Measurements from ENCODE around the gene NFX1.

Gene NFX1

DNA sequence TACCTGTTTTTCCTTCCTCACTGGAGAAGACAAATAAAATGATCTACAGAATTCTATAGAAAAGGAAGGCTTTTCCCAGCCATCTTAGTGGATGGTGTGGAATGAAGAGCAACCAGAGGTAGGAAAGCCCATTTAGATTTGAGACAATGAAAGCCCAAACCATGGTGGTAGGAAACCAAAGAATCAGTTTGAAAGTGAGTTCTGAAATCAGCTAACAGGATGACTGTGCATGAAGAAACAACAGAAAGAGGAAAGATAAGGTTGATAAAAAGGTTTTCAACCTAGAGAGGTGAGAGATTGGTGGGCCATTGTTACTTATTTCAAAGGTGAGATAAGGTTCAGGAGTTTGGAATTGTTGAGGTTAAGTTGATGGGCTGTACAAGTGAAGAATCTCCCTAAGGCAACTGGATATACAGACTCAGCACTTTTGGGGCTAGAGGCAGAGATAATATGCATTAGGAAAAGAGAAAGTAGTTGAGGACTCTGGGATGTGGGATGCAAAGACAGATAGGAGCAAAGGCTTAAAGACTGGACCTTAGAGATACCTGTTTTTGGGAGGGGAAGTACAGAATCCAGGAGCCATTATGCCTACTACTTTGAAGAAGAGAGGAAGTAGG is 23.1 kb upstream of the NFX1 start:
- DNase-seq (ENCODE audit: low read depth): no peak

DNA sequence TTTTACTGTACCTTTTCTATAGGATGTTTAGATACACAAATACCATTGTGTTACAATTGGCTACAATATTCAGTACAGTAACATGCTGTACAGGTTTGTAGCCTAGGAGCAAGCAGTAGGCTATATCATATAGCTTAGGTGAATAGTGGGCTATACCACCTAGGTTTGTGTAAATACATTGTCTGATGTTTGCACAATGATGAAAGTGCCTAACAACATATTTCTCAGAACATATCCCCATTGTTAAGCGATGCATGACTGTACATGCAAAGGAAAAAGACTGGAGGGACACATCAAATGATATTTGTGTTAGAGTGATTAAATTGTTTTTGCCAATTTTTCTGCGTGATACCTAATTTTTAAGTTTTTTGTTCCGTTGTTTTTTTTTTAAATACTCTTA is 20.2 kb upstream of the NFX1 start:
- no peak for DNase-seq (ENCODE audit: low read depth)

DNA sequence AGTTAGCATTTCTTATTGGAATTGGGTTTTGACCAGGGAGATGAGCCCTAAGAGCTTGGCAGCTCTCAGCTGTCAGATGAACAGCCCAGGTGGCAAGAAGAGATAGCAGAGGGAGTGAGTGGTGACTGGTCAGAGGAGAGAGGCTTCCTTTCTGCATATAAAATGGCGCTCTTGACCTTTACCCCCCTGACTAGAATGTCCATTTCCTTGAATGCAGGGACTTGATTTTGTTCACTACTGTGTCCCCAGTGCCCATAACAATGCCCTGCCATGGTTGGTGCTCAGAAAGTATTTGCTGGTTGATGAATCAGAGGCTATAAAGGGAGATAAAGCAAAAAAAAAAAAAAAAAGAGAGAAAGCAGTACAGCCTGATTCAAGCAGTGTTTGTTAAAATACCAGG is 18.3 kb upstream of the NFX1 start:
- DNase-seq (ENCODE audit: low read depth): no peak

DNA sequence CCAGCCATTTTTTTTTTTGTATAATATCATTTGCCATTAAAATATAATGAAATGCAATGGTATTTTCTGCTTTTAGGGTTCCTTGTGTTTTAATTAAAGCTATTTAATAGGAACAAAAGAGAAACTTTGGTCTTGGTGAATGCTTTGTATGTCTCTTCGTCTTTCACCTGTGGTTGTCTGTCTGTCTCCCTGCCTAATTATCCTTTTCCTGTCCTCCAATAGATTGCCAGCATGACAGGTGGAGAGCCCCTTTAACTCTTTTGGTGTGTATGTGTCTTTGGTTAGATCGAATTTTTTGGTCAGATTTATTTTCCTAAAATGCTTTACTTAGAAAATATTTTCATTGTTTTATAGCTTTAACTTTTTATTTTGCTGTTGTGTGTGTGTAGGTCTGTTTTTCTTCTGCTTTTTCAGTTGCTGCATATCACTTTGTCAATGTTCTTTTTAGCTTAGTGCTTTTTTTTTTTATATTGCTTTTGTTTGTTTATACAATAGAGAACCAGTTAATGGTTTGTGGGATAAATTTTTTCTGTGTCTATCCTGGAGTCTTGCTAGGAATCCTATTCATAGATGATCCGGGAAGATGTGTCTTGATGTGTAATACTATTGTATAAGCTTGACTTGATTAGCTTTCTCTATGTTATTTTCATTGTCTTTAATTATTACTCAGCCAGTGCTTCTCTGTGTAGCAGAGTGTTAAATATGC is 16.9 kb upstream of the NFX1 start:
- no peak for DNase-seq (ENCODE audit: low read depth)

DNA sequence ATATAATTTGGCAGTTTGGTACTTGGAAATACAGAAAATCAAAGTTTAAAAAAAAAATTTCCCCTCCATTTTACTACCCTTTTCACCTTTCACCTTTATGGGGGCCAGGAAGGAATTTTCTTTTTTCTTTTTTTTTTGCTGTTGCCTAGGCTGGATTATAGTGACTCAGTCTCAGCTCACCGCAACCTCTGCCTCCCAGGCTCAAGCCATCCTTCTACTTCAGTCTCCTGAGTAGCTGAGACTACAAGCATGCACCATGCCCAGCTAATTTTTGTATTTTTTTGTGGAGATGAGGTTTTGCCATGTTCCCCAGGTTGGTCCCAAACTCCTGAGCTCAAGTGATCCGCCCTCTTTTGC is 16.4 kb upstream of the NFX1 start:
- DNase-seq (ENCODE audit: low read depth): no peak

DNA sequence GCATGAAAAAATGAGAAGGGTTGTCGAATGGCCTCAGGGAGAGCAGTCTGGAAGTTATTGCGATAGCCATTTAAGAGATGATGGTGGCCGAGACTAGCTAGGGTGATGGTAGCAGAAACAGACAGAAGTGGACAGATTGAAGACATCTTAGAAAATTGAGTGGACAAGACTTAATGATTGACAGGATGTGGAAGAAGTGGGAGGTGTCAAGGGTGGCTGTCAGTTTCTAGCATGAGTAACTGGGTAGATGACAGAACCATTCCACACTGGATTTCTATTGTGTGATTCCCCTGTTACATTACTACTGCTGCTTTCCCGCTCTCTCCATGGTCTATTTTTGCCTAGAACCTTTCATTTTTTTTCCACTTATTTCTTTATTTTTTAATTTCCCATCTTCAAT is 12.8 kb upstream of the NFX1 start:
- DNase-seq (ENCODE audit: low read depth): no peak

DNA sequence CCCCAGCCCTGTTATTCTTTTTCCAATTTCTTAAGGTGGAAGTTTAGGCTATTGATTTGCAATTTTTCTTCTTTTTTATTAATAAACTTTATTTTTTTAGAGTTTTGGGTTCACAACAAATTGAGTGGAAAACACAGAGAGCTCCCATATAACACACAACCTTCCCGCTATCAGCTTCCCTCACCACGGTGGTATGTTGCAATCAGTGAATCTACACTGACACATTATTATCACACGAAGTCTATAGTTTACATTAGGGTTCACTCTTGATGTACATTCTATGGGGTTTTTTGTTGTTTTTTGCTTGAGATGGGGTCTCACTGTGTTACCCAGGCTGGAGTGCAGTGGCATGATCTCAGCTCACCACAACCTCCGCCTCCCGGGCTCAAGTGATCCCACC is 4.8 kb upstream of the NFX1 start:
- DNase-seq (ENCODE audit: low read depth): no peak

DNA sequence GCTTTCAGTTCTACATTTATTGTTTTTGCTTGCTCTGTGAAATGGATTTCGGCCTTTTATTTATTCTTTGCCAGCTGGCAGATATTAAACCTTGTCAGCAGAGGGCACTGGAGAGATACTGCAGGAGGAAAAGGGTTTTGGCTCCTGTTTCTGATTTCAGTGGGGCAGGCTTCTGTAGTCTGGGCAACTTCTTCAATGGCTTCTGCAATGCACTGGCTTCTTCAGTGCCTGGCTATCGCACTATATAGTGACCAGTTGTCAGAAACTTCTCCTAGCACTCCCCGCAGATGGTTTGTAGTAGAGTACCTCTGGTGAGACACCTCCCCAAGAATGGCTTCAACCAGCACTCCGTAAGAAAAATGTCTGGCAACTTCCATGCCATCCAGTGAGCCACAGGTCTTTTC is 3.2 kb upstream of the NFX1 start:
- peak; percentile 22 for DNase-seq (ENCODE audit: low read depth)

DNA sequence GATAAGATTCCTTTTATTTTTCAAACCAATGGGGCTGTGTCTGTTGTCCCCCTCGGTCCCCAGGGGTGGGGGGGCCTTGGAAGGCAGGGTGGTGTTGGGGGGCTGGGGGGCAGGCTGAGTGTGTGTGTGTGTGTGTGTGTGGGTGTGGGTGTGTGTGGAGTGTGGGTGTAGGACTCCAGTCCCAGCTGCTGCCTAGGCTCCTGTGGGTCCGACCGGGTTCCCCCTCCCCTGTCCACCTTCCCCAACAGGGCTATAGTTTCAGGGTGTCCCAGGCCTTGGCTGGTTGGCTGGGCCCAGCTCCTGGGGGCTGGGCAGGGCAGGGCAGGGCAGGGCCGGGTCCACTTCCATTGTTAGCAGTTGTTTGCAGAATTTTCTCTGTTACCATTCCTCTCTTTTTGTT is 2.1 kb upstream of the NFX1 start:
- no peak for DNase-seq (ENCODE audit: low read depth)

DNA sequence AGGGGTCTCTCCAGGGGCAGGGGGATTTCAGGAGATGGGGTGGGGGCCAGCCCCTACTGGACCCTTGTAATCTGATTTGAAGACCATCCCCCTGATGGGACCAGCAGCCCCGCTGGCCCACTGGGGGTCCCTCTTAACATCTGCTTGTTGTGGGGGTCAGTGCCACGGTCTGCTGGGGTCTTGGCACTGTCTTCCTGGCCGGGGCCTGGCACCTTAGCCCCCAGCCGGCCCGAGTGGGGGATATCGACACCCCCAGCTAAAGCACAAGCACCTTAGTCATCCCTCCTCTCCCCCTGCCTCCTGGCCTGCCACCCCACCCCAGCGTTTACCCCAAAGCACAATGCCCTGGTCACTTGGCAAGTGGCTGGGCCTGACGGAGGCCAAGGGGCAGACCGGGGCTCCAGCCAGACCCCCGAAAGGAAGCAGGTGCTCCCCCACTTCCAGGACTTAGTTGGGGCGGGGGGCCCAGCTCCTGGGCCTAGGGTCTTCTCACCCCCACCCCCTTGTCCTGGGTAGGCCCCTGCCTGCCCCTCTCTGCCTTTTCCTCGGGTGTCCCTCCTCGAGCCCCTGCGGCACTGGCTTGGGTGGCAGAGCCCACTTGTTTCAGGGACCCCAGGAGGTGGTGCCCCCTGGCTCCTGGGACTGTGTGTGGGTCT is 1.4 kb upstream of the NFX1 start:
- DNase-seq (ENCODE audit: low read depth): no peak

DNA sequence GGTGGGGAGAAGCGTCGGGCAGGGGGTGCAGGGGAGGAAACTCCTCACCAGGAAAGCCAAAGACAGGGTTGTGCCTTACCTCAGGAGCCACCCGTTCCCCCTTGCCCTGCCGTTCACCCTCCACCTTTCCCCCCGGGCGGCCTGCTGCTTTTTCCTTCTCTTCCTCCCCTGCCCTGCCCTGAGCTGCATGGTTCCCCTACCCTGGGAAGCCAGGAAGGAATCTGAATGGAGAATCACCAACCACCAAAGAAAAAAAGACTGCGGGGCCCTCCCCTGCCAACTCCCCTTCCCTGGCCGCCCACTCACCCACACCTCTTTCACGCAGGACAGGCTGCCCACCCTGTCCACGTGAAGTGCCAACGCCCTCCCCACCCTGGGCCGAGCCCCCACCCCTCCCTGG is 820 bp upstream of the NFX1 start:
- DNase-seq (ENCODE audit: low read depth): no peak

DNA sequence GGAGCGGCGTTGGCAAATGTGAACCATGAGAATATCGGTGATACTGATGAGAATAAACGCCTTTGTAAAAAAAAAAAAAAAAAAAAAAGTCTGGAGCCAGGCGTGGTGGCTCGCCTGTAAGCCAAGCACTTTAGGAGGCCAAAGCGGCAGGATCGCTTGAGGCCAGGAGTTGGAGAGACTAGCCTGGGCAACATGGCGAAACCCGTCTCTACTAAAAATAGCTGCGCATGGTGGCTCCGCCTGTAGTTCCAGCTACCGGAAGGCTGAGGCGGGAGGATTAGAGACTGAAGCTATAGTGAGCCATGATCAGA is 425 bp upstream of the NFX1 start:
- no peak for DNase-seq (ENCODE audit: low read depth)

DNA sequence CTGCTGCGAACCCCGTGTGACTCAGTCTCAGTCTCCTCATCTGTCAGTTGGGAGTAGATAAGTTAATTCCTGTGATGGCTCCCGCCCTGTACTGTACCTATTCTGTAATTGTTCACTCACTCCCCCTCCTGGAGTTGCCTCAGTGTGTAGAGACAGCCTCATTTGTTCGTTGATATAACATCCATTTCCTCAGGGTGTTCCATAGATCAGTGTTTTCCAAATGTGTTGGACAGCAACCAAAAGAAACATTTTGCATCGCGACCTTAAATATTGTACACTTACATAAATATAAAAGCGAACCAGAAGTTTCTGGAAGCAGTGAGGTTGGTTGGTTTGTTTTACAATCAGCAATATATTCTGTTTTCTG is 698 bp downstream of the NFX1 start:
- no peak for DNase-seq (ENCODE audit: low read depth)

DNA sequence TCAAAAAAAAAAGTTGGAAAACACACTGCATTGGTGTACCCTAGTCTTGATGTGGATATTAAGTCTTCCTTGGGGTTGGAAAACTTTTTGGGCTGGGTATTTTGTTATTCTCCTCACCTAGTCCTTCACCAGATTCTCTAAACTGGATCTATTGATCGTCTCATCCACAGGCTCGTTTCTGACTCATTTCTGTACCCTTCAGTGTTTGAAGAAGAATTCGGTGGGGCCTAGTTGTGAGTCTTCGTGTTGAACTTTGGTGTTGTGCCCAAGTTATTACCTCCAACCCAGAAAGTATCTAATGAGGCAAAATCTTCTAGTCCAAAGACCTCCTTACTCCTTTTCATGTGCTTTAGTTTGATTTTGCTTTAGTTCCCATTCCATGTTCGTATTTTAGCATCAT is 1.6 kb downstream of the NFX1 start:
- DNase-seq (ENCODE audit: low read depth): no peak

DNA sequence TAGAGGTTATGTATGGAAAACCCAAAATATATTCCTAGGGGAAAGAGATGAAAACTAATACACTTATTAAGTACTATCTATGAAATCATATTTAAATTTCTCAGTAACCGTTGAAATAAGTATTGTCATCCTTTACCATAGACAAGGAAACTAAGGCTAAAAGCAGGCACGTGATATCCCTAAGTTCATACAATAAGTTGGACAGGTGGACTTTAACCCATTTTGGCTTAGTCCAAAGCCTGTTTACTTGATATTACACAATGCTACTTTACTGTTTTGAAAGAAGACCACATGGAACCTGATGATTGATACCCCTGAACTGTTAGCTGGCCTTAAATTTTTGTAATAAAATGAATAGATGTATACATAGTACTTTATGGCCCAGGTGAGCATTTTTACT is 3.5 kb downstream of the NFX1 start:
- no peak for DNase-seq (ENCODE audit: low read depth)

DNA sequence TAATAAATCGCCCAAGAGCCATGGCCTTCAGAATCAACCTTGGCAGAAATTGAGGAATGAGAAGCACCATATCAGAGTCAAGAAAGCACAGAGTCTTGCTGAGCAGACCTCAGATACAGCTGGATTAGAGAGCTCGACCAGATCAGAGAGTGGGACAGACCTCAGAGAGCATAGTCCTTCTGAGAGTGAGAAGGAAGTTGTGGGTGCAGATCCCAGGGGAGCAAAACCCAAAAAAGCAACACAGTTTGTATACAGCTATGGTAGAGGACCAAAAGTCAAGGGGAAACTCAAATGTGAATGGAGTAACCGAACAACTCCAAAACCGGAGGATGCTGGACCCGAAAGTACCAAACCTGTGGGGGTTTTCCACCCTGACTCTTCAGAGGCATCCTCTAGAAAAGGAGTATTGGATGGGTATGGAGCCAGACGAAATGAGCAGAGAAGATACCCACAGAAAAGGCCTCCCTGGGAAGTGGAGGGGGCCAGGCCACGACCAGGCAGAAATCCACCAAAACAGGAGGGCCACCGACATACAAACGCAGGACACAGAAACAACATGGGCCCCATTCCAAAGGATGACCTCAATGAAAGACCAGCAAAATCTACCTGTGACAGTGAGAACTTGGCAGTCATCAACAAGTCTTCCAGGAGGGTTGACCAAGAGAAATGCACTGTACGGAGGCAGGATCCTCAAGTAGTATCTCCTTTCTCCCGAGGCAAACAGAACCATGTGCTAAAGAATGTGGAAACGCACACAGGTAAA is 4.5 kb downstream of the NFX1 start:
- no peak for DNase-seq (ENCODE audit: low read depth)

DNA sequence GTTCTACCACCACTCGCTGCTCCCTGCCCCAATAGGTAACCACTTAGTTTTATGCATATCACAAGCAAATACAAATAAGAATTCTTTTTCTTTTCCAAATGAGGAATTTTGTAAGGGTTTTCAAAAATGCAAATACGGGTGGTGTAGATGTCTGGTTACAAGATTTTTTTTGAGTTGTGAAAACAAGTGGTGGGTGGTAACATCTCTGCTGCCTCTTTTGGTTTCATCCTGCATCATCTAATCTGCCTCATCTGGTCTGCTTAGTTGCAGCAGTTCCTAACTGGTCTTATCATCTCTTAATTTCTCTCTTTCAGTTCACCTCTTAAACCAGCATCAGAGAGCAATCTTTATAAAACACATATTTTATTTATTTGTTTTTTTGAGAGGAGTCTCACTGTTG is 5.3 kb downstream of the NFX1 start:
- DNase-seq (ENCODE audit: low read depth): no peak

DNA sequence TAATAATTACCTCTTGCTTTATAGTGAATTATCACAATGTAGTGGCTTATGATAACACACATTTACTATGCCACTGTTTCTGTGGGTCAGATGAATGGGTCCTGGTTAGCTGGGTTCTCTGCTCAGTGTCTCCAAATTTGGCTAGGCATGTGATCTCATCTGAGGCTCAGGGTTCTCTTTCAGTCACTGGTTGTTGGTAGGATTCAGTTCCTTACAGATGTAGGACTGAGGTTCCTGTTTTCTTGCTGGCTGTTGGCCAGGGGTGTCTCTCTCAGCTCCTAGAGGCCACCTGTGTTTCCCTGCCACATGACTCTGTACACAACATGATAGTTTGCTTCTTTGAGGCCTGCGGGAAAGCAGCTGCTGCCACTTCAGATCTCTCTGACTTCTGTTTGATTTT is 7.1 kb downstream of the NFX1 start:
- DNase-seq (ENCODE audit: low read depth): no peak

DNA sequence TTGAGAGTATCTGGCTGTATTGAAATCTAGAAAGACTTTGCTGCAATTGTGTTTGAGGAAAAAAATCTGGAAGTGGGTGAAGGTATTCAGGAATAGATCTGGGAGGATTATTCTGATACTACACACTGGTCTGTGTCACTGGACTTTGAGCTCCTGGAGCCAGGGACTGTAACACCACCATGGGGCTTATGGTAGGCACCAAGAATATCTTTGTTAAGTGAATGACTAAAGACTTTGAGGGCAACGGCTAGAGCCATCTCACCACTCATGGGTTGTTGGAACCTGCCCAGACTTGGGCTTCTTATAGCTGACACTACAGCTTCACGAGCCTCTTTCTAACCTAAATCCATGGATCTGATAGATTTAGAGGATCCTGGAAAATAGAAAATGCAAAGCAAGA is 10.2 kb downstream of the NFX1 start:
- DNase-seq (ENCODE audit: low read depth): no peak

DNA sequence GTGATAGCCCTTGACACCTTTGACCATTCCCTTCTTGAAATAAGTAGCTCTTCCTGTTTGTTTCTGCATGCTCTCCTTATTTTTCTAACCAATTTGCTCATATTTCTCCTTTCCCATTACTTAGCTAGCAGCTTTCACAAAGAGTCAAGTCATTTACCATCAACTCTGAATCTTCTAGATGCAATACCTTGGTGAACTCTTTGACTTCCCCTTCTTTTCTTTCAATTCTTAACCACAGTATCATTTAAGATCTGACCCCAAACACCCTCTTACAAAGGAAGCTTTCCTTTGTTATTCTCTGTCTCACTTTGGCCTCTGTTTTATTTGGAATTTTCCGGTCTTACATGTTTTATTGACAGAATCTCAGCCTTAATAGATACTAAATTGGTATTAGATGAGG is 14.0 kb downstream of the NFX1 start:
- DNase-seq (ENCODE audit: low read depth): no peak

DNA sequence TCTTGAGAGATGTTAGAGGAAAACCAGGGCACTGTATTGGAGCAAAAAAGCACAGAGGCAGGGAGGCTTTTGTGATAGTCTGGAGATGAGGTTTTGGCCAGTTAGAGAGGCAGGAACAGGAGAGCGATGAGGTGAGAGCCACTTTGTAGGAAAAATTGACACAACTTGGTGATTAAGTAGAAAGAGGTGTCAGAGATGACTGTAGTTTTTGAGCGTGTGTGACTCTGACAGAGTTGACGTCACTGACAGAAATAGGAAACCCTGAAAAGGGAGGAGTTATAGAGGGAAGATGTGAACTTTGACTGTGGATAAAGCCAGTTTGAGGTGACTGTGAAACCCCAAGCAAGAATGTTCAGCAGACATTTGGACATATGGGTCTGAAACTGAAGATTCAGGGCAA is 15.7 kb downstream of the NFX1 start:
- no peak for DNase-seq (ENCODE audit: low read depth)

DNA sequence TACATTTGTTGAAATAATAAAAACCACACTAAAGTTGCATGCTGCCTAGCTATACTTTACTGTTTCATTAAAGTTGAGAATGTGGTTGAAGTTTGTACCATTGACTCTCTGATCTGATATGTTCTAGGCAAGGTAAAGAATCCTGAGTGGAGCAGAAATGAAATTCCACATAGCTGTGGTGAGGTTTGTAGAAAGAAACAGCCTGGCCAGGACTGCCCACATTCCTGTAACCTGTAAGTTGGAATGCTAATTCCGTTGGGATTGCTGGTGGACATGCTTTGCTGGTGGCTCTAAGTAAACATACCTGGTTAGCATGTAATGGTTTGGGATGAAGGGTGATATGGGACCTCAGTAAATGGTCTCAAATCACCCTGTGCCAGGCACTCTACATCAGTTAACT is 16.8 kb downstream of the NFX1 start:
- DNase-seq (ENCODE audit: low read depth): no peak

DNA sequence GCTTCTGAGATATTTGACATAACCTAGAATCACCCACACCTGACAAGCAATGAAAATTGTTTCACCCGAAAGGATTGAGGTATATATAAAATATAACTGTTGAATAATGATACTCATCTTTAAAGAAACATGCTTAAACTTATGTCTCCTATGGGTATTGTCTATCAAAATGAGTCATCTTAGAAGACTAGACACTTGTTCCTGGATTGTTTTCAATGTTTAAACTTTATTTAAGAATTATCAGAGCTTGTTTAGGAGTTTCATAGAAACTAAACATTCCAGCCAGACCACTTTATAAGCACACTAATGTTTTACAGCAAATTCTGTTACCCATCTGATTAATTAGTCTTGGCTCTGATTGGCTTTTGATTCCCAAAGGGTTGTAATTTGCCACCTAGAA is 19.6 kb downstream of the NFX1 start:
- DNase-seq (ENCODE audit: low read depth): no peak

DNA sequence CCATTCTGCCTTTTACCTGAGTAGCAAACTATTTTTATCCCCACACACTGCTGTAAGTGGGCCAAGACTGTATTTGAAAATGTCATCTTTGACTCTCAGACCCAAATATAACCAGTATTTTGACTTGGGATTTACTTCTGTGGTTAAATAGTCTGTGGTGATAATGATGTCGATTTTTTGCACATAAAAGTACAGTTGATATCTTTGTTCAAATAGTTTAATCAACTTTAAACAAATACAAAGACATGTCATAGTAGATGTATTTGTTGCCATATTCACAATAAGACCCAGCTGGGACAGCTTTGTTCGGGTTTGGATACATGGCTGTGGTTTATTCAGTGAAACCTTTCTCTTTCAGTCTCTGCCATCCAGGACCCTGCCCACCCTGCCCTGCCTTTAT is 20.4 kb downstream of the NFX1 start:
- DNase-seq (ENCODE audit: low read depth): no peak

All from CMK (cell line).